ENCODE measurements around the gene RAPGEF6. TPM values are rescaled to one million over a fixed set of nuclear protein-coding genes. Genes with fewer than 3 reads are reported as not detected.

RAPGEF6 gene
- total RNA-seq, 2 donors from 2014 or later = 8.6 to 13.0 TPM

- peaks cover 41% of the 10 kb centered on the region for H3K4me1 ChIP-seq
- intact Hi-C loops (cut with DNase I) = no loop called here
- ATAC-seq (no peak), DNase-seq (no peak)
- peak overlapping the region in 3 of 4 donors; percentile 51 to 88 (median 69) for H3K27ac ChIP-seq
- no peaks in the 10 kb centered on the region for H3K27me3 ChIP-seq
- TF ChIP-seq POLR2A (IDR thresholded peaks at IDR 0.05) = no peak
- no peak for TF ChIP-seq CTCF (IDR thresholded peaks at IDR 0.05)
- H3K36me3 ChIP-seq (replicated peaks in 1 of 2; ENCODE audit: insufficient read depth in 1 of 2, low read depth in 2 of 2) = no peaks in the 10 kb centered on the region
- H3K4me3 ChIP-seq = no peak overlapping the region
- no peaks in the 10 kb centered on the region for H3K9me3 ChIP-seq
Observed at GRCh38 chr5:131378721-131379541, 256.1 kb downstream of the RAPGEF6 start.

- DNase-seq (no peak), ATAC-seq (no peak)
- H3K27ac ChIP-seq = peak overlapping the region in 2 of 4 donors; percentile 31 to 43
- no peak for TF ChIP-seq POLR2A (IDR thresholded peaks at IDR 0.05)
- TF ChIP-seq CTCF (IDR thresholded peaks at IDR 0.05) = no peak
- 37 to 53% methylated on average over 2 of the region's 2 CpGs for WGBS, 2 donors
- H3K27me3 ChIP-seq = no peaks in the 10 kb centered on the region
- H3K4me1 ChIP-seq = peaks cover 41% of the 10 kb centered on the region
- no peaks in the 10 kb centered on the region for H3K9me3 ChIP-seq
- intact Hi-C loops (cut with DNase I) = no loop called here
- no peak overlapping the region for H3K4me3 ChIP-seq
- H3K36me3 ChIP-seq (replicated peaks in 1 of 2; ENCODE audit: insufficient read depth in 1 of 2, low read depth in 2 of 2) = no peaks in the 10 kb centered on the region
Observed at GRCh38 chr5:131377785-131378325, 257.2 kb downstream of the RAPGEF6 start.

GRCh38 chr5:131377346-131377745, 257.7 kb downstream of the RAPGEF6 start:
- DNase-seq = no peak
- TF ChIP-seq POLR2A (IDR thresholded peaks at IDR 0.05) = no peak
- no peak for TF ChIP-seq CTCF (IDR thresholded peaks at IDR 0.05)
- Histone ChIP-seq H3K4me1 (peaks cover 40% of the 10 kb centered on the region), H3K4me3 (no peak overlapping the region), H3K27ac (peak overlapping the region in 2 of 4 donors; percentile 31 to 43), H3K27me3 (no peaks in the 10 kb centered on the region), H3K36me3 (replicated peaks in 1 of 2; ENCODE audit: insufficient read depth in 1 of 2, low read depth in 2 of 2) (no peaks in the 10 kb centered on the region), H3K9me3 (no peaks in the 10 kb centered on the region)
- intact Hi-C loops (cut with DNase I) = no loop called here
- WGBS, 2 donors = 93 to 96% methylated on average over 5 to 6 of the region's 6 CpGs
- ATAC-seq = no peak

- no peak for TF ChIP-seq CTCF (IDR thresholded peaks at IDR 0.05)
- TF ChIP-seq POLR2A (IDR thresholded peaks at IDR 0.05) = no peak
- 71 to 73% methylated on average over 2 of the region's 2 CpGs for WGBS, 2 donors
- no peak for DNase-seq
Observed at GRCh38 chr5:131375351-131375750, 259.7 kb downstream of the RAPGEF6 start.

More at GRCh38 chr5:131375351-131375750, 259.7 kb downstream of the RAPGEF6 start:
- no peaks in the 10 kb centered on the region for H3K27me3 ChIP-seq
- no peak overlapping the region for H3K27ac ChIP-seq
- peaks cover 24% of the 10 kb centered on the region for H3K4me1 ChIP-seq
- no peak for ATAC-seq
- H3K4me3 ChIP-seq = no peak overlapping the region
- no peaks in the 10 kb centered on the region for H3K9me3 ChIP-seq
- intact Hi-C loops (cut with DNase I) = no loop called here
- no peaks in the 10 kb centered on the region for H3K36me3 ChIP-seq (replicated peaks in 1 of 2; ENCODE audit: insufficient read depth in 1 of 2, low read depth in 2 of 2)

Small RNA genes within 50 kb of the gene (small RNA-seq; reads per million reads assigned to genes)
- gene RF02271 = not detected

Other genes with a start within 250 kb of the RAPGEF6 start
- 10 to 100 TPM; 20.5 to 35.9 TPM for gene FNIP1, start 161.8 kb upstream of the RAPGEF6 start, total RNA-seq

Data from body of pancreas (tissue), 4 donors.